Measurements from ENCODE around the gene SLC32A1. TPM values are rescaled to one million over a fixed set of nuclear protein-coding genes. Genes with fewer than 3 reads are reported as not detected.

SLC32A1 gene
- total and polyA plus RNA-seq, 2 of the 13 experiments (the other 11 are each of a cell fraction or from before 2014, with no cell fraction given) = not detected

- TF ChIP-seq KAT2B (IDR thresholded peaks at IDR 0.05; ENCODE audit: borderline replicate concordance, low read depth, low read length) (no peak), KLF12 (CRISPR knock-in tag; IDR thresholded peaks at IDR 0.05; ENCODE audit: borderline replicate concordance) (no peak), FOXO1 (CRISPR knock-in tag; IDR thresholded peaks at IDR 0.05) (0 out of 2 replicates have a peak, but pooled peaks have one; percentile 18), ZNF510 (CRISPR knock-in tag; IDR thresholded peaks at IDR 0.05; ENCODE audit: low read depth) (0 out of 2 replicates have a peak, but pooled peaks have one; percentile 41), MXD3 (CRISPR knock-in tag; IDR thresholded peaks at IDR 0.05) (0 out of 2 replicates have a peak, but pooled peaks have one; percentile 45), ZBTB49 (CRISPR knock-in tag; IDR thresholded peaks at IDR 0.05; ENCODE audit: borderline replicate concordance) (0 out of 2 replicates have a peak, but pooled peaks have one; percentile 74), PRDM10 (CRISPR knock-in tag; IDR thresholded peaks at IDR 0.05; ENCODE audit: low read depth) (peak; percentile 67; the same call in 1 of the 2 replicates), ZNF782 (CRISPR knock-in tag; IDR thresholded peaks at IDR 0.05; ENCODE audit: borderline replicate concordance) (no peak), HDAC2 (CRISPR knock-in tag; IDR thresholded peaks at IDR 0.05) (peak; percentile 80), HBP1 (CRISPR knock-in tag; IDR thresholded peaks at IDR 0.05; ENCODE audit: low read depth) (peak; percentile 97), ZFP36L1 (CRISPR knock-in tag; IDR thresholded peaks at IDR 0.05) (0 out of 2 replicates have a peak, but pooled peaks have one; percentile 30), GABPA (IDR thresholded peaks at IDR 0.05; ENCODE audit: low read depth, low read length) (no peak), GABPA (CRISPR knock-in tag; IDR thresholded peaks at IDR 0.05; ENCODE audit: low read depth) (no peak), KDM2A (CRISPR knock-in tag; IDR thresholded peaks at IDR 0.05; ENCODE audit: borderline replicate concordance, low read depth) (0 out of 2 replicates have a peak, but pooled peaks have one; percentile 41), ZNF343 (CRISPR knock-in tag; IDR thresholded peaks at IDR 0.05) (no peak), REL (CRISPR knock-in tag; conservative IDR thresholded peaks at IDR 0.05) (no peak), AGO1 (IDR thresholded peaks at IDR 0.05; ENCODE audit: low read depth, low read length, poor library complexity, severe bottlenecking) (no peak), TGIF2 (CRISPR knock-in tag; IDR thresholded peaks at IDR 0.05) (peak; percentile 97), REPIN1 (CRISPR knock-in tag; IDR thresholded peaks at IDR 0.05; ENCODE audit: borderline replicate concordance, low read depth) (peak; percentile 58; the same call in 1 of the 2 replicates), PBX2 (CRISPR knock-in tag; IDR thresholded peaks at IDR 0.05) (no peak)
These were observed 43.6 kb upstream of the SLC32A1 start (continued) for GRCh38 chr20:38680500-38681306.
